Activated T-cell treated with anti-CD3 and anti-CD28 coated beads, Interleukin-2, amount 50 U/mL, for 4 hours (primary cell): ENCODE measurements around the gene ARHGAP15. TPM values are rescaled to one million over a fixed set of nuclear protein-coding genes. Genes with fewer than 3 reads are reported as not detected.

Experiments
- ATAC-seq, 2 donors: fragments of 200-7000 bp; cut with Tn5 transposase; one replicate each; pipeline ENCODE4 v1.10.0; 2021
- DNase-seq: peaks from one replicate; pipeline ENCODE4 v3.0.0-alpha.2; 2020
- H3K27me3 Mint-ChIP-seq: one replicate; pipeline ENCODE4 v1.8.0; 2021; ENCODE audit warnings: low read depth, mixed read lengths
- H3K36me3 Mint-ChIP-seq: one replicate; pipeline ENCODE4 v1.8.0; 2022; ENCODE audit warnings: mixed read lengths; ENCODE audit not compliant: insufficient read depth
- H3K4me1 Mint-ChIP-seq: one replicate; pipeline ENCODE4 v1.8.0; 2021; ENCODE audit warnings: low read depth, mixed read lengths
- H3K4me3 Mint-ChIP-seq: one replicate; pipeline ENCODE4 v1.8.0; 2021; ENCODE audit warnings: mild to moderate bottlenecking, moderate library complexity, mixed read lengths
- H3K9me3 Mint-ChIP-seq: one replicate; pipeline ENCODE4 v1.8.0; 2021; ENCODE audit warnings: mixed read lengths
- total RNA-seq, 3 donors: library from RNA; stranded (reverse); gene quantifications; one replicate each; pipeline ENCODE4 v1.2.1, GENCODE V29; 2021

The ARHGAP15 gene
- total RNA-seq, 3 donors from 2014 or later = 16.3 to 26.5 (median 25.6) TPM

- ATAC-seq (peak in 1 of 2 donors; percentile 28), DNase-seq (no peak)
- Mint-ChIP-seq H3K4me1 (peaks cover 38% of the 10 kb centered on the region), H3K27me3 (no peaks in the 10 kb centered on the region), H3K4me3 (no peak overlapping the region), H3K9me3 (peaks cover 6% of the 10 kb centered on the region), H3K36me3 (peaks cover 36% of the 10 kb centered on the region)
Measured at GRCh38 chr2:143545059-143545948, 416.1 kb downstream of the ARHGAP15 start.

- Mint-ChIP-seq H3K9me3 (peaks cover 3% of the 10 kb centered on the region), H3K4me3 (no peak overlapping the region), H3K4me1 (peaks cover 34% of the 10 kb centered on the region), H3K36me3 (peaks cover 31% of the 10 kb centered on the region), H3K27me3 (no peaks in the 10 kb centered on the region)
- ATAC-seq (no peak), DNase-seq (no peak)
Measured at GRCh38 chr2:143545949-143546255, 416.7 kb downstream of the ARHGAP15 start.

- H3K4me3 Mint-ChIP-seq = no peak overlapping the region
- H3K4me1 Mint-ChIP-seq = peaks cover 25% of the 10 kb centered on the region
- H3K9me3 Mint-ChIP-seq = no peaks in the 10 kb centered on the region
- no peak for DNase-seq
- no peak for ATAC-seq
- peaks cover 26% of the 10 kb centered on the region for H3K36me3 Mint-ChIP-seq
- no peaks in the 10 kb centered on the region for H3K27me3 Mint-ChIP-seq
Measured at GRCh38 chr2:143548032-143548431, 418.8 kb downstream of the ARHGAP15 start.

GRCh38 chr2:143550500-143550899, 421.3 kb downstream of the ARHGAP15 start:
- peaks cover 21% of the 10 kb centered on the region for H3K36me3 Mint-ChIP-seq
- H3K4me1 Mint-ChIP-seq = peaks cover 4% of the 10 kb centered on the region
- no peaks in the 10 kb centered on the region for H3K9me3 Mint-ChIP-seq
- no peak for DNase-seq
- no peak overlapping the region for H3K4me3 Mint-ChIP-seq
- no peaks in the 10 kb centered on the region for H3K27me3 Mint-ChIP-seq
- no peak for ATAC-seq

GRCh38 chr2:143551971-143552650, 422.9 kb downstream of the ARHGAP15 start:
- DNase-seq (no peak), ATAC-seq (no peak)
- peaks cover 27% of the 10 kb centered on the region for H3K36me3 Mint-ChIP-seq
- no peaks in the 10 kb centered on the region for H3K27me3 Mint-ChIP-seq
- H3K4me1 Mint-ChIP-seq = peaks cover 2% of the 10 kb centered on the region
- H3K4me3 Mint-ChIP-seq = no peak overlapping the region
- no peaks in the 10 kb centered on the region for H3K9me3 Mint-ChIP-seq

- peak; percentile 93 to 95 for ATAC-seq
- Mint-ChIP-seq H3K27me3 (no peaks in the 10 kb centered on the region), H3K4me1 (peaks cover 6% of the 10 kb centered on the region), H3K4me3 (no peak overlapping the region), H3K9me3 (no peaks in the 10 kb centered on the region), H3K36me3 (peaks cover 37% of the 10 kb centered on the region)
- no peak for DNase-seq
Measured at GRCh38 chr2:143553261-143553660, 424.0 kb downstream of the ARHGAP15 start.

- no peak overlapping the region for H3K4me3 Mint-ChIP-seq
- peaks cover 43% of the 10 kb centered on the region for H3K36me3 Mint-ChIP-seq
- no peaks in the 10 kb centered on the region for H3K27me3 Mint-ChIP-seq
- peaks cover 4% of the 10 kb centered on the region for H3K4me1 Mint-ChIP-seq
- no peak for DNase-seq
- ATAC-seq = no peak
- no peaks in the 10 kb centered on the region for H3K9me3 Mint-ChIP-seq
Measured at GRCh38 chr2:143558665-143559064, 429.4 kb downstream of the ARHGAP15 start.

- no peaks in the 10 kb centered on the region for H3K27me3 Mint-ChIP-seq
- no peak for ATAC-seq
- peaks cover 4% of the 10 kb centered on the region for H3K4me1 Mint-ChIP-seq
- no peak overlapping the region for H3K4me3 Mint-ChIP-seq
- no peak for DNase-seq
- H3K36me3 Mint-ChIP-seq = peaks cover 48% of the 10 kb centered on the region
- no peaks in the 10 kb centered on the region for H3K9me3 Mint-ChIP-seq
Measured at GRCh38 chr2:143559147-143559546, 429.9 kb downstream of the ARHGAP15 start.

- Mint-ChIP-seq H3K4me1 (peaks cover 4% of the 10 kb centered on the region), H3K36me3 (peaks cover 48% of the 10 kb centered on the region), H3K4me3 (no peak overlapping the region), H3K9me3 (no peaks in the 10 kb centered on the region), H3K27me3 (no peaks in the 10 kb centered on the region)
- DNase-seq (no peak), ATAC-seq (no peak)
Measured at GRCh38 chr2:143560724-143561123, 431.5 kb downstream of the ARHGAP15 start.

GRCh38 chr2:143564419-143564818, 435.2 kb downstream of the ARHGAP15 start:
- DNase-seq (no peak), ATAC-seq (no peak)
- H3K27me3 Mint-ChIP-seq = no peaks in the 10 kb centered on the region
- H3K4me3 Mint-ChIP-seq = no peak overlapping the region
- peaks cover 1% of the 10 kb centered on the region for H3K4me1 Mint-ChIP-seq
- H3K9me3 Mint-ChIP-seq = peaks cover 4% of the 10 kb centered on the region
- H3K36me3 Mint-ChIP-seq = peaks cover 45% of the 10 kb centered on the region

GRCh38 chr2:143571747-143572146, 442.5 kb downstream of the ARHGAP15 start:
- Mint-ChIP-seq H3K4me3 (no peak overlapping the region), H3K36me3 (peaks cover 36% of the 10 kb centered on the region), H3K27me3 (no peaks in the 10 kb centered on the region), H3K9me3 (peaks cover 4% of the 10 kb centered on the region), H3K4me1 (peaks cover 6% of the 10 kb centered on the region)
- ATAC-seq = no peak
- no peak for DNase-seq

GRCh38 chr2:143572421-143572820, 443.2 kb downstream of the ARHGAP15 start:
- H3K36me3 Mint-ChIP-seq = peaks cover 34% of the 10 kb centered on the region
- no peak for DNase-seq
- no peaks in the 10 kb centered on the region for H3K9me3 Mint-ChIP-seq
- no peaks in the 10 kb centered on the region for H3K27me3 Mint-ChIP-seq
- no peak for ATAC-seq
- no peak overlapping the region for H3K4me3 Mint-ChIP-seq
- H3K4me1 Mint-ChIP-seq = peaks cover 6% of the 10 kb centered on the region

- no peaks in the 10 kb centered on the region for H3K27me3 Mint-ChIP-seq
- no peak for ATAC-seq
- H3K9me3 Mint-ChIP-seq = no peaks in the 10 kb centered on the region
- H3K4me3 Mint-ChIP-seq = no peak overlapping the region
- peaks cover 6% of the 10 kb centered on the region for H3K4me1 Mint-ChIP-seq
- DNase-seq = no peak
- H3K36me3 Mint-ChIP-seq = peaks cover 30% of the 10 kb centered on the region
Measured at GRCh38 chr2:143574069-143574468, 444.9 kb downstream of the ARHGAP15 start.

GRCh38 chr2:143575340-143575739, 446.1 kb downstream of the ARHGAP15 start:
- no peak for ATAC-seq
- Mint-ChIP-seq H3K4me3 (no peak overlapping the region), H3K9me3 (no peaks in the 10 kb centered on the region), H3K4me1 (peaks cover 6% of the 10 kb centered on the region), H3K27me3 (no peaks in the 10 kb centered on the region), H3K36me3 (peaks cover 24% of the 10 kb centered on the region)
- DNase-seq = no peak

- DNase-seq = no peak
- H3K9me3 Mint-ChIP-seq = no peaks in the 10 kb centered on the region
- H3K27me3 Mint-ChIP-seq = no peaks in the 10 kb centered on the region
- H3K4me1 Mint-ChIP-seq = peaks cover 20% of the 10 kb centered on the region
- no peak for ATAC-seq
- no peak overlapping the region for H3K4me3 Mint-ChIP-seq
- H3K36me3 Mint-ChIP-seq = peaks cover 31% of the 10 kb centered on the region
Measured at GRCh38 chr2:143577489-143577888, 448.3 kb downstream of the ARHGAP15 start.
